Activated B cell treated with CpG ODN at 0.5 μM for 24 hours (primary cell): ENCODE results near the gene ORC5. TPM values are rescaled to one million over a fixed set of nuclear protein-coding genes. Genes with fewer than 3 reads are reported as not detected.

Experiments
- ATAC-seq: fragments of 200-7000 bp; cut with Tn5 transposase; one replicate; pipeline ENCODE4 v1.10.0; 2021; ENCODE audit warnings: low read depth, mild to moderate bottlenecking, moderate library complexity
- CTCF ChIA-PET: fragments of 350-600 bp; sonication (Branson Sonifier 250); formaldehyde crosslinking; loops from one replicate; lab custom pipeline; 2021; ENCODE audit warnings: antibody characterized with exemption; lab: Charles Lee
- POLR2A ChIA-PET: fragments of 350-600 bp; sonication (Branson Sonifier 250); formaldehyde crosslinking; loops from one replicate; lab custom pipeline; 2021; ENCODE audit warnings: antibody characterized with exemption; lab: Charles Lee
- DNase-seq: peaks from one replicate; pipeline ENCODE4 v3.0.0; 2022
- H3K27ac Mint-ChIP-seq: one replicate; pipeline ENCODE4 v1.8.0; 2020; ENCODE audit warnings: mixed read lengths
- H3K27me3 Mint-ChIP-seq: one replicate; pipeline ENCODE4 v1.8.0; 2021; ENCODE audit warnings: mixed read lengths
- H3K36me3 Mint-ChIP-seq: one replicate; pipeline ENCODE4 v1.8.0; 2021; ENCODE audit warnings: low read depth, mixed read lengths
- H3K4me1 Mint-ChIP-seq: one replicate; pipeline ENCODE4 v1.8.0; 2021; ENCODE audit warnings: mixed read lengths
- H3K4me3 Mint-ChIP-seq: one replicate; pipeline ENCODE4 v1.8.0; 2020; ENCODE audit warnings: mild to moderate bottlenecking, mixed read lengths
- H3K9me3 Mint-ChIP-seq: one replicate; pipeline ENCODE4 v1.8.0; 2020; ENCODE audit warnings: mixed read lengths
- intact Hi-C: fragments of 100-400 bp; cut with micrococcal nuclease; formaldehyde crosslinking; loops from one replicate; pipeline ENCODE4 v1.15.1; 2024
- total RNA-seq: library from RNA; stranded (reverse); gene quantifications from 2 replicates; pipeline ENCODE4 v1.2.3, GENCODE V29; 2022
- TF ChIP-seq, protein P1 (sequence below): fragments of 200-600 bp; IDR thresholded peaks from one replicate; pipeline ENCODE4 v1.8.0; 2022; ENCODE audit warnings: antibody characterized with exemption, mild to moderate bottlenecking

The ORC5 gene
- total RNA-seq, result 22.1 and 23.0 TPM in 2 replicates

DNA sequence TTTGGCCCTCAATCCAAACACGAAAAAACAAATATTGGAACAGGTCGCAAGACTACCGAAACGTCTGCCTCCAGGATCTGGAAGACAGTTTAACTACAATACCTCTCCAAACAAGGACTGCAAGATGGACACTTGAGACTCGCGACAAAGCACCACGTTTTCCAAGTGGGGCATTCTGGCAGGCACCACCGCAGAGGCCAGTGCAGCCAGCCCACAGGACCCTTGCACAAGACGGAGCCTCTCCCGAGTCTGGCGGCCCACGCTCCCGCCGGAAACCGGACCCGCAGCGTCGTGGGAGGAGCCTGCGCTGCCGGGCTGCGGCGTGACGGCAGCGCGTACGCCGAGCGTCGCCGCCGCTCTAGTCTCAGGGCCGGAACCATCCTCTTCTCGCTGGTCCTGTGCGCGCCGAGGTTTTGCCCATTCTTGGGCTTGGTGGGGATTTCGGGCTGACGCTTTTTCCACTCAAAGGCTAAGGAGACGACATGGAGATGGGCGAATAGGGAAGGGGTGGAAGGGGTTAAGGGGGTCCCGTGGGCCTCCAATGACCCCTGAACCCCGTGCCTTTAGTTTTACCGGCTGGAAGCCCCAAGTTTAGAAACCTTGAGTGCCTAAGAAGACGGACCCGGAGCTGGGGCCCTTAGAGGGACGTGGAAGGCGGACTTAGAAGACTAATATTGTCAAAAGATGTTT, at the start of gene ORC5:
Gene ORC5 (minus strand): TSS at position 283 of the 690 bp plus-strand sequence. CDS start 109 bp downstream, at position 174.
- DNase-seq (peak; percentile 69), ATAC-seq (peak; percentile 99)
- intact Hi-C loops, result loop anchor here (5.0 kb wide), 3 partner anchors 861 to 1324 kb away; partner anchors contain the start of genes PMPCB, PSMC2 and RINT1
- H3K27me3 Mint-ChIP-seq, result peaks cover 14% of the 10 kb centered on the region
- peak within 1 kb of the TSS; percentile 90 for H3K27ac Mint-ChIP-seq
- CTCF ChIA-PET, result interaction anchor here (1.6 kb wide), 1 partner anchor 24 kb away, joined by 4 read pairs; no protein-coding TSS in a partner anchor
- POLR2A ChIA-PET, result no interaction called here
- H3K36me3 Mint-ChIP-seq, result peaks cover 20% of the 10 kb centered on the region
- TF ChIP-seq, protein P1, sequence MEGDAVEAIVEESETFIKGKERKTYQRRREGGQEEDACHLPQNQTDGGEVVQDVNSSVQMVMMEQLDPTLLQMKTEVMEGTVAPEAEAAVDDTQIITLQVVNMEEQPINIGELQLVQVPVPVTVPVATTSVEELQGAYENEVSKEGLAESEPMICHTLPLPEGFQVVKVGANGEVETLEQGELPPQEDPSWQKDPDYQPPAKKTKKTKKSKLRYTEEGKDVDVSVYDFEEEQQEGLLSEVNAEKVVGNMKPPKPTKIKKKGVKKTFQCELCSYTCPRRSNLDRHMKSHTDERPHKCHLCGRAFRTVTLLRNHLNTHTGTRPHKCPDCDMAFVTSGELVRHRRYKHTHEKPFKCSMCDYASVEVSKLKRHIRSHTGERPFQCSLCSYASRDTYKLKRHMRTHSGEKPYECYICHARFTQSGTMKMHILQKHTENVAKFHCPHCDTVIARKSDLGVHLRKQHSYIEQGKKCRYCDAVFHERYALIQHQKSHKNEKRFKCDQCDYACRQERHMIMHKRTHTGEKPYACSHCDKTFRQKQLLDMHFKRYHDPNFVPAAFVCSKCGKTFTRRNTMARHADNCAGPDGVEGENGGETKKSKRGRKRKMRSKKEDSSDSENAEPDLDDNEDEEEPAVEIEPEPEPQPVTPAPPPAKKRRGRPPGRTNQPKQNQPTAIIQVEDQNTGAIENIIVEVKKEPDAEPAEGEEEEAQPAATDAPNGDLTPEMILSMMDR, result no peak
- peak within 1 kb of the TSS; percentile 95 for H3K4me3 Mint-ChIP-seq
- peaks cover 29% of the 10 kb centered on the region for H3K4me1 Mint-ChIP-seq
- peaks cover 3% of the 10 kb centered on the region for H3K9me3 Mint-ChIP-seq

DNA sequence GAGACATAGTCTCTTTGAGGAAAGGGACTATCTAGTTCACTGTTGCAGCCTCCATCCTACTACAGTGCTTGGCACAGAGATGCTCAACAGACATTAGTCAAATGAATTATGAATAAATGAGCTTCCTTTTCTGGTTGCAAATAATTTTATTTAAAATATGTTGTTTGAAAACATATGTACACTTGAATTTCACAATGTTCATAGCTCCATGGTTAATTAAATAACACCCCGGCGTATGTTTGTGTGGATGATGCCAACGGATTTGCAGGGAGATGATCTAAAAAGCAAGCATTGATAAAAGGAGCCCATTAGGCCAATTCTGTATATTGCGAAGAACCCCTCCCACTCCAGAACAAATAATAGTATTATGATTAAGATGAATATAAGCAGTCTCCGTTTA, 47.8 kb upstream of the ORC5 start:
- no peaks in the 10 kb centered on the region for H3K36me3 Mint-ChIP-seq
- H3K9me3 Mint-ChIP-seq, result no peaks in the 10 kb centered on the region
- H3K27ac Mint-ChIP-seq, result no peak overlapping the region
- TF ChIP-seq, protein P1, result no peak
- DNase-seq (no peak), ATAC-seq (no peak)
- peaks cover 2% of the 10 kb centered on the region for H3K27me3 Mint-ChIP-seq
- ChIA-PET POLR2A (no interaction called here), CTCF (no interaction called here)
- no peaks in the 10 kb centered on the region for H3K4me1 Mint-ChIP-seq
- intact Hi-C loops, result no loop called here
- H3K4me3 Mint-ChIP-seq, result no peak overlapping the region

DNA sequence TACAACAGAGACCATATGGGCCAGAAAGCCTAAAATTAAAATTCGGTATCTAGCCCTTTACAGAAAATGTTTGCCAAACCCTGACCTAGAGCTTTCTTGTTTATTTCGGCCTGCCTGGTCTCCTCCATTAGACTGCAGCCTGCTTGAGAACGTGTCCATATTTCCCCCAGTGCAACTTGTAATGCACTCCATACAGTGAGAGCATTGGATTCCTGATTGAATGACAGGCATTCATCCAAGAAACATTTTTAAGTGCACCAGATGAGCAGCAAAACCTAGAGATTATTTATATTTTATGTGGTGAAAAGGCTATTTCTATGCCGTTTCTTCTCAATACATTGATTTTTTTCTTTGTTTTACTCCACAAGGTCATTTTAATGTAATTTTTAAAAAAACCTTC, 47.4 kb upstream of the ORC5 start:
- H3K27me3 Mint-ChIP-seq, result peaks cover 2% of the 10 kb centered on the region
- ChIA-PET CTCF (no interaction called here), POLR2A (no interaction called here)

DNA sequence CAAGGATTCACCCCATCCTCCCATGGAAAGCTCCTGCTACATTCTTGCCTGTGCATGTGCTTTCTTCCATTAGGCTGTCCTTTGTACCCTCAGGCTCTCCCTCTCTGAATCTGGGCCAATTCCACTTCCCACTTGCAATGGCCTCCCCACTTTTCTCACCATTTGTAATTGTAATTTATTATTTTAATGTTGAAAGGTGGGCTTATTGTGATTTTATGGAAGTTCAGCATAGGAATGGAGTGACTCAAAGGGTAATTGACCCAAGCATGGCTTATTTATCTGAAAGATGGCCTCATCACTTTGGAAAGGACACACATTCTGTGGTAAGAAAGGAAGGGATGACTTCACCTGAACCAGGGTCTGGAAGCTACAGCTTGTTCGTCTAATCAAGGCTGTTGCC, 46.9 kb upstream of the ORC5 start:
- Mint-ChIP-seq H3K27me3 (no peaks in the 10 kb centered on the region), H3K36me3 (no peaks in the 10 kb centered on the region), H3K27ac (no peak overlapping the region), H3K4me1 (no peaks in the 10 kb centered on the region), H3K4me3 (no peak overlapping the region), H3K9me3 (no peaks in the 10 kb centered on the region)
- intact Hi-C loops, result no loop called here
- ATAC-seq (no peak), DNase-seq (no peak)
- ChIA-PET CTCF (no interaction called here), POLR2A (no interaction called here)
- TF ChIP-seq, protein P1, result no peak

More for the DNA sequence above, 47.4 kb upstream of the ORC5 start:
- ATAC-seq, result no peak
- Mint-ChIP-seq H3K27ac (no peak overlapping the region), H3K4me1 (no peaks in the 10 kb centered on the region), H3K9me3 (no peaks in the 10 kb centered on the region), H3K36me3 (no peaks in the 10 kb centered on the region), H3K4me3 (no peak overlapping the region)
- intact Hi-C loops, result no loop called here
- TF ChIP-seq, protein P1, result no peak
- no peak for DNase-seq

DNA sequence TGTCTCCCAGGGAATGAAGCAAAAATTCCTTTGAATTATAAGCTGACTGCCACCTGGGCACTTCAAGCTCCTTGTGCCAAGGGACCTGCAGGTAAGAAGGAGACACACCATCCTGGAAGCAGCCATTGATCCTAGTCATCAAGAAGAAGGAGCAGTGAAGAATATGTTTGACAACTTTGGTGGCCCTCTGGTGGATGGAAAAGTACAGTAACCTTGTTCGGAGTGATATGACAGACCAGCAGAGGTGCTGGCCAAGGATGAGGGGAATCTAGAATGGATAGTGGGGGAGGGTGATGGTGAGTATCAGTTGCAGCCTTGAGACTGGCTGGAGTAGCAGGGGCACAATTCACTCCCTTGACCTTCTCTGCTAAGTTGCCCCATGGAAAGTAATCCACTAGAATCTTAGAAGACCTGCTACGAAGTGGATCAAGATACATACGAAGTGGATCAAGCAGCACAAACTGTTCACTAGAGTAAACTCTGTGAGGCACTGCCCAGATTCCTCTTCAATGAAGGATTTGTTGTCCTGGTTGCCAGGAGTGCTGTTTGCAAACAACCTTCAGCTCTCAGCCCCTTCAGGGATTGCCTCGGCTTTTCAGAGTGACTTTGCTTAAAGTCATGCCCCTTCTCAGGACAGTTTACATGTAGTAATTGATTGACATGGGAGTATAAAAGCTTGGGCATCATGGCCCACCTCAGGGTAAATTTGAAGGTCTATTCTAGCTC, 44.8 kb upstream of the ORC5 start:
- CTCF ChIA-PET, result no interaction called here
- DNase-seq (no peak), ATAC-seq (no peak)
- no peaks in the 10 kb centered on the region for H3K4me1 Mint-ChIP-seq
- H3K4me3 Mint-ChIP-seq, result no peak overlapping the region
- no peaks in the 10 kb centered on the region for H3K9me3 Mint-ChIP-seq
- peaks cover 6% of the 10 kb centered on the region for H3K27me3 Mint-ChIP-seq
- intact Hi-C loops, result no loop called here
- POLR2A ChIA-PET, result no interaction called here
- no peaks in the 10 kb centered on the region for H3K36me3 Mint-ChIP-seq
- TF ChIP-seq, protein P1, result no peak
- H3K27ac Mint-ChIP-seq, result no peak overlapping the region
